Measurements from ENCODE around the gene ATP8A2. TPM values are rescaled to one million over a fixed set of nuclear protein-coding genes. Genes with fewer than 3 reads are reported as not detected.

Gene ATP8A2
- total and polyA plus RNA-seq, 2 of the 4 experiments (the other 2 are of a cell fraction): 0.02 to 0.18 TPM

GRCh38 chr13:25453850-25454365, 82.1 kb downstream of the ATP8A2 start:
- Histone ChIP-seq H2AFZ (replicated peaks; ENCODE audit: low read length, poor library complexity) (no peak overlapping the region), H3K27me3 (ENCODE audit: control insufficient read depth, insufficient read depth, low read length) (no peaks in the 10 kb centered on the region), H4K20me1 (ENCODE audit: insufficient read depth, low read length) (no peaks in the 10 kb centered on the region), H3K4me3 (ENCODE audit: insufficient read depth, low read depth, low read length) (no peak overlapping the region), H3K18ac (ENCODE audit: low read depth, low read length) (no peak overlapping the region), H3K79me1 (ENCODE audit: low read depth in 1 of 2, low read length in 2 of 2) (no peaks in the 10 kb centered on the region), H3K4ac (ENCODE audit: low read depth, low read length) (no peak overlapping the region), H3K9me1 (ENCODE audit: insufficient read depth, low read length) (no peaks in the 10 kb centered on the region), H3K9ac (ENCODE audit: low read depth, low read length) (no peak overlapping the region), H4K8ac (ENCODE audit: low read depth in 2 of 2, low read length in 2 of 2) (no peak overlapping the region), H3K56ac (ENCODE audit: extremely low read depth, insufficient read depth, low read length) (no peak overlapping the region), H2AK9ac (replicated peaks; ENCODE audit: low read depth, low read length, poor library complexity) (no peak overlapping the region), H4K5ac (ENCODE audit: low read depth, low read length) (no peak overlapping the region), H2AK5ac (ENCODE audit: low read depth, low read length) (no peak overlapping the region), H2BK5ac (ENCODE audit: low read depth, low read length, poor library complexity, severe bottlenecking) (no peak overlapping the region), H2BK15ac (ENCODE audit: low read depth, low read length) (no peak overlapping the region), H3K4me2 (ENCODE audit: low read depth, low read length) (no peak overlapping the region), H3K36me3 (ENCODE audit: control insufficient read depth, insufficient read depth, low read length) (no peaks in the 10 kb centered on the region), H3K14ac (replicated peaks; ENCODE audit: low read depth, low read length) (no peak overlapping the region), H3K27ac (ENCODE audit: insufficient read depth, low read length) (no peak overlapping the region), H3K9me3 (ENCODE audit: control insufficient read depth, insufficient read depth, low read length) (no peaks in the 10 kb centered on the region), H3K23ac (ENCODE audit: low read depth, low read length) (no peak overlapping the region), H2BK120ac (ENCODE audit: low read depth, low read length) (no peak overlapping the region), H3K4me1 (ENCODE audit: control insufficient read depth, insufficient read depth, low read length) (no peaks in the 10 kb centered on the region), H4K91ac (ENCODE audit: insufficient read depth, low read depth, low read length) (no peak overlapping the region), H2BK20ac (ENCODE audit: low read depth, low read length) (no peak overlapping the region)
- intact Hi-C loops (cut with micrococcal nuclease): no loop called here
- in situ Hi-C loops (cut with MboI; ENCODE audit: low sequenced_read_pairs): no loop called here
- ATAC-seq (ENCODE audit: low read depth) (no peak), DNase-seq (no peak)
- BruUV-seq (replicated peaks): no TSS peak
- POLR2A ChIA-PET (ENCODE audit: unreplicated experiment): no interaction called here
- CTCF ChIA-PET: no interaction called here
- WGBS, 2 experiments (ENCODE audit: extremely low coverage in 2 of 2, insufficient read length in 1 of 2): no CpG with 5 or more reads among the region's 7 CpGs
- no peak for TF ChIP-seq MAFK (IDR thresholded peaks at IDR 0.05; ENCODE audit: low read depth, low read length)
- TF ChIP-seq CEBPB (IDR thresholded peaks at IDR 0.05; ENCODE audit: low read depth, low read length): no peak
- no peak for TF ChIP-seq BHLHE40 (IDR thresholded peaks at IDR 0.05; ENCODE audit: low read depth, low read length)
- TF ChIP-seq CHD1 (IDR thresholded peaks at IDR 0.05; ENCODE audit: low read depth, low read length): no peak
- no peak for TF ChIP-seq USF2 (IDR thresholded peaks at IDR 0.05; ENCODE audit: low read depth, low read length)
- TF ChIP-seq NFE2L2 (IDR thresholded peaks at IDR 0.05; ENCODE audit: low read depth, low read length): no peak
- no peak for TF ChIP-seq SMC3 (IDR thresholded peaks at IDR 0.05; ENCODE audit: low read depth, low read length)
- no peak for TF ChIP-seq CTCF (conservative IDR thresholded peaks at IDR 0.05; ENCODE audit: low read depth, low read length)
- TF ChIP-seq POLR2A (IDR thresholded peaks at IDR 0.05; ENCODE audit: low read depth, low read length): no peak
- TF ChIP-seq FOS (IDR thresholded peaks at IDR 0.05; ENCODE audit: low read depth, low read length): no peak
- TF ChIP-seq RCOR1 (IDR thresholded peaks at IDR 0.05; ENCODE audit: insufficient replicate concordance, low read length): no peak
- no peak for TF ChIP-seq ELK1 (IDR thresholded peaks at IDR 0.05; ENCODE audit: borderline replicate concordance, low read depth, low read length)
- TF ChIP-seq MAZ (IDR thresholded peaks at IDR 0.05; ENCODE audit: borderline replicate concordance, low read depth, low read length): no peak
- TF ChIP-seq RAD21 (IDR thresholded peaks at IDR 0.05; ENCODE audit: low read length): no peak
- dilution Hi-C loops (cut with HindIII; ENCODE audit: low sequenced_read_pairs, unreplicated experiment): no loop called here
